HG02642 (cell line): ENCODE results near the gene CDKN2B.
"Not testable (repeated sequence)": the region's sequence is repeated elsewhere in the genome, so short reads cannot be mapped to it uniquely, and the experiment has no call there.

ENCODE experiments used
- ATAC-seq: cut with Tn5 transposase; IDR thresholded peaks from one replicate; pipeline ENCODE4 v1.9.1; 2021; ENCODE audit warnings: mild to moderate bottlenecking; ENCODE audit not compliant: unreplicated experiment, poor library complexity

CDKN2B gene, protein sequence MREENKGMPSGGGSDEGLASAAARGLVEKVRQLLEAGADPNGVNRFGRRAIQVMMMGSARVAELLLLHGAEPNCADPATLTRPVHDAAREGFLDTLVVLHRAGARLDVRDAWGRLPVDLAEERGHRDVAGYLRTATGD

DNA sequence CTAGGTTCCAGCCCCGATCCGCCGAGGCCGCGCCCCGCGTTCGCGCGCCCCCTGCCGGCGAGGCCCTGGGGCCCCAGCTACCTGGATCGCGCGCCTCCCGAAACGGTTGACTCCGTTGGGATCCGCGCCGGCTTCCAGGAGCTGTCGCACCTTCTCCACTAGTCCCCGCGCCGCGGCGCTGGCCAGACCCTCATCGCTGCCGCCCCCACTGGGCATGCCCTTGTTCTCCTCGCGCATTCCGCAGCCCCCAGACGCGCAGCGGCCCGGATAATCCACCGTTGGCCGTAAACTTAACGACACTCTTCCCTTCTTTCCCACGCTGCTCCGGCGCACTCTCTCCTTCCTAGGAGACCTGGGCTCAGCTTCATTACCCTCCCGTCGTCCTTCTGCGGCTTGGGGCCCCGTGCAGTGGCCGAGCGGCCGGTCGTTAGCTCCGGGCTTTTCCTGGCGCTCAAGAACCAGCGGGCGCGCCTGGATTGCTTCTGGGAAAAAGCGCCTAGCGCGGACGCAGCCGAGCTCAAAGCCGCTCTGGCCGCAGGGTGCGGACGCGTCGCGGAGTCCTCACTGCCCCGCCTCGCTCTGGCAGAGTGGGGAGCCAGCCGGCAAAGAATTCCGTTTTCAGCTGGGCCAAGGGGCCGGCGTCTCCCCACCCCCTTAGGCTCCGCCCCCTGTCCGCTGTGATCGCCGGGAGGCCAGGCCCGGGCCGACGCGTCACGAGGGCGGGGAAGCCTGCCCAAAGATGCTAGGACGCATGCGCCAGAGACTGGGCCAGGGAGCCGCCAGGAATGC lies at the start of gene CDKN2B:
Gene CDKN2B (minus strand): TSS at position 589 of the 789 bp plus-strand sequence. CDS start 352 bp downstream, at position 237.
- ATAC-seq: peak; percentile 96

DNA sequence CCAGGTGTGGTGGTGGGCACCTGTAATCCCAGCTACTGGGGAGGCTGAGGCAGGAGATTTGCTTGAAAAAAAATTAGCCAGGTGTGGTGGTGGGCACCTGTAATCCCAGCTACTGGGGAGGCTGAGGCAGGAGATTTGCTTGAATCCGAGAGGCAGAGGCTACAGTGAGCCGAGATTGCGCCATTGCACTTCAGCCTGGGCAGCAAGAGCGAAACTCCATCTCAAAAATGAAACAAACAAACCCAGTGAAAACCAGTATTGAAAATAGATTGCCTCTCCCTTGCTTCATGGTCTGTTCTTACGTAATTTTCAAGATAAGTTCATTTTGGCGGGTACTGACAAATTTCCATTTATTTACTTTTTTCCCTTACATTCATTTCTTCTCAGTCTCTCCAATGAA lies 48.9 kb upstream of the CDKN2B start:
- ATAC-seq: not testable (repeated sequence)

GRCh38 chr9:22056402-22056801 lies 47.3 kb upstream of the CDKN2B start:
- ATAC-seq: no peak

GRCh38 chr9:22055090-22055489 lies 46.0 kb upstream of the CDKN2B start:
- no peak for ATAC-seq

- no peak for ATAC-seq
These were observed 45.4 kb upstream of the CDKN2B start for GRCh38 chr9:22054529-22054928.

- ATAC-seq: no peak
These were observed 45.0 kb upstream of the CDKN2B start for GRCh38 chr9:22054076-22054475.

DNA sequence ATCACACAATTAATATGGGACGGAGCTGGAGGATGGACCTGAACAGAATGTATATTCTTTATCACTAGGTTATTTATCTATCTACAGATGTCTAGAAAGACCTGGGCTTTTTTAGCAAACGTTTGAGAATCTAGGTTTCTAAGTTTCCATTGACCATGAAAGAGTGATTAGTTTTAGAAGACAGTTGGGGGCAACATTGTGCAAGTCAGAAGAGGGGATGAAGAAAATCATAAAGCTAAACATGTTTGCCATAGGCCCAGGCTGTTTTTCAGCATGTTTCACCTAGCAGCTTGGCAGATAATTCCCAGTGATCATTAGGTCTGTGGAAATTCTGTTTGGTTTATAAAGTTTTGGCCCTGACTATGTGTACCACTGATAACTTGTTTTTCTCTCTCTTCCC lies 44.1 kb upstream of the CDKN2B start:
- no peak for ATAC-seq

- peak; percentile 39 for ATAC-seq
These were observed 43.4 kb upstream of the CDKN2B start for GRCh38 chr9:22052376-22052945.

DNA sequence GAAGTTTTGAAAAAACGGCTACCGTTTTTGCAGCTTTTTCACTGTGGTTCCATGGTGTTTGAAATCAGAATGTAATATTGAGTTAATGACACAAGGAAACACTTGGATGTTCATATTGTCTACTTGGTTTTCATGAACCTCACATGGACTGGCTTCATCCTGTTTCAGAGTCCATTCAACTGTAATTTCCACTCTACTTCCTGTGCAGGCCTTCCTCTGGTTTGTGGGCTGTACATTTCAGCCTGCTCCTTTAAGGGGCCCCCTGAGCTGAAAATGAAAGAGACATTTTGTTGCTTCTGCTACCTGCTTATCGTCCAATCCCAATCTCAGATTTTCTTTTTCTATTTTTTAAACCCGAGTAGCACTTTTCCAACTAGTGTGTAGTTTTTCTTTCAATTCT lies 41.8 kb upstream of the CDKN2B start:
- peak; percentile 91 for ATAC-seq

- no peak for ATAC-seq
These were observed 40.3 kb upstream of the CDKN2B start for GRCh38 chr9:22049411-22049810.

DNA sequence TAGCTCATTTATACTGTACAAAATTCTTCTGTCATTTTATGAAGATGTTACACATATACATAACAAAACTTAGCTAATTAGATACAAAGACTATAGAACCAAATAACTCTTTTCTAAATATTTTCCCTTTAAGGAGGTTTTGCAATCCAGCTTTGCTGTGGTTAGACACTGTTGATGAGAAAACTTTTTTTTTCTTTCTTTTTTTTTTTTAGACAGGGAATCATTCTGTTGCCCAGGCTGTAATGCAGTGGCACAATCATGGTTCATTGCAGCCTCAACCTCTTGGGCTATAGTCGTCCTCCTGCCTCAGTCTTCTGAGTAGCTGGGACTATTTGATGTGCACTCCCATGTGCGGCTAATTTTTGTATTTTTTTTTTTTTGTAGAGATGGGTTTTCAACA lies 38.5 kb upstream of the CDKN2B start:
- ATAC-seq: no peak

GRCh38 chr9:22046243-22046885 lies 37.3 kb upstream of the CDKN2B start:
- ATAC-seq: no peak

- ATAC-seq: no peak
These were observed 36.3 kb upstream of the CDKN2B start for GRCh38 chr9:22045423-22045822.

DNA sequence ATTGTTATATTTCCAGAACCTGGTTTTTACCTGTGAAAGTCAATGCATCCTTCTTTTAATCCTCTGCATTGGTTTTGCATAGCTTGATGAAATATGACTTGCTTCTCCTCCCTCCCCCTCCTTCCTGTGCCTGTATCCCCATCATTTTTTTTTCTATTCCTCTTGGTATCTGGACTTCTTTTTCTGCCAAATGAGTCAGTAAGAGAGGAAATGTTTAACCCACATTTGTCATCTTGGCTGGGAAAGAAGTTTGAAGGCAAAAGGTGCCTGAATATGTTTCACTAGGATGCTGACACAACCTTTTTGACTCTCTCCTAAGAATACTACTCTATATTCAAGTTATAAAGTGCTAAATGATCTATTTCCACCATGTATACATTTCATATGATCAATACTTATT lies 35.5 kb upstream of the CDKN2B start:
- ATAC-seq: no peak

- no peak for ATAC-seq
These were observed 34.8 kb upstream of the CDKN2B start for GRCh38 chr9:22043928-22044327.

DNA sequence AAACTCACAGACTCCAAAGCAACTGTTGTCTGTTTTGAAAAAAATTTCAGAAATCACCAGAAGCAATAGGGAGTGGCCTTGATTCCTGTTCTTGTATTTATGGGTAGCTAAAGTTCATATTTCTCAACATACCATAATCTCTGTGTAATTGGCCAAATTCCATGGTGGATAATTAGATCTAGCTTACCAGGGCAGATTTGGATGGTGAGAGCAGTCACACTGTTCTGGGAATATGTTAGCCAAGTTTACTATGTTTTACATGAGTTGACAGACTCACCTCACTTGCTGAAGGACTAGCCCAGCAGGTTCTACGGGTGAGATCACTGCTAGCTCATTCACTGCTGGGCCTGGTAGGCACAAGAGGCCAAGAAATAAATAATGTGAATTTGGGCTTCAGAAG lies 32.7 kb upstream of the CDKN2B start:
- no peak for ATAC-seq

GRCh38 chr9:22041344-22041743 lies 32.2 kb upstream of the CDKN2B start:
- no peak for ATAC-seq

- ATAC-seq: no peak
These were observed 31.7 kb upstream of the CDKN2B start for GRCh38 chr9:22040760-22041159.

DNA sequence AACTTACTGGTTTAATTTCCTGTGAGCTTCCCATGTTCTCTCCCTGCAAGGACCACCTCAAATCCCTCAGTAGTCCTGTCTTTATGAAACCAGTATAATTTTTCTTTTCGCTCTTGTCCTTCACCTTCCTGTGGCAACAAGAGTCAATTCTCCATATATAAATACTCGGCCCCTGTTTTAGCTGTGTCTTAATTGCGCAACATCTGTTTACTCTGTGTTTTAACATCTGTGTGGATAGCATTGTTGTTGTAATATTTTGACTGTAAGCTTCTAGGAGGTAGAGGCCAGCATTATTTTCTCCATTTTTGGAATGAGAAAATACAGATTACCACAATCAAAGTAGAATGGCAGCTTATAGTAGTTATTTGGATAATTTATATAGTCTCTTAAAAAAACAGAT lies 30.2 kb upstream of the CDKN2B start:
- no peak for ATAC-seq

- no peak for ATAC-seq
These were observed 29.0 kb upstream of the CDKN2B start for GRCh38 chr9:22037954-22038690.
